IMR-90 (cell line): ENCODE measurements around the gene RAB29. TPM values are rescaled to one million over a fixed set of nuclear protein-coding genes. Genes with fewer than 3 reads are reported as not detected.
A peak's percentile ranks its signal among the peaks of the same experiment; 100 is the strongest.

Experiments
- ATAC-seq: fragments of 200-7000 bp; cut with Tn5 transposase; 2 replicates; pipeline ENCODE4 v1.9.1; 2020; ENCODE audit warnings: low read depth, mild to moderate bottlenecking, moderate library complexity
- BruUV-seq: library from RNA; stranded (reverse); fragments of 400-500 nt; replicated peaks from 2 replicates; lab custom pipeline; 2021; lab: Mats Ljungman, UMichigan
- CTCF ChIA-PET: fragments of 300-600 bp; formaldehyde crosslinking; extraction: SDS; loops from one replicate; lab custom pipeline; 2021; ENCODE audit warnings: antibody characterized with exemption; lab: Yijun Ruan, JAX
- POLR2A ChIA-PET: fragments of 300-600 bp; sonication (Branson Sonifier 250); formaldehyde crosslinking; loops from one replicate; lab custom pipeline; 2022; ENCODE audit warnings: antibody characterized with exemption; ENCODE audit not compliant: unreplicated experiment; lab: Charles Lee
- DNase-seq: peaks from one replicate; pipeline ENCODE4 v3.0.0; 2013
- H2AFZ ChIP-seq: replicated peaks from 2 replicates; pipeline ENCODE3; 2013; ENCODE audit warnings: low read length, mild to moderate bottlenecking; ENCODE audit not compliant: poor library complexity
- H2AK5ac ChIP-seq: 2 replicates; pipeline ENCODE4 v1.6.1; 2013; ENCODE audit warnings: low read depth, low read length, inconsistent platforms
- H2AK9ac ChIP-seq: replicated peaks from 2 replicates; pipeline ENCODE3; 2013; ENCODE audit warnings: mild to moderate bottlenecking, low read depth, low read length, moderate library complexity; ENCODE audit not compliant: poor library complexity
- H2BK120ac ChIP-seq: 2 replicates; pipeline ENCODE4 v1.6.1; 2013; ENCODE audit warnings: low read depth, low read length, inconsistent platforms
- H2BK15ac ChIP-seq: 3 replicates; pipeline ENCODE4 v1.6.1; 2013; ENCODE audit warnings: low read depth, low read length, inconsistent platforms
- H2BK20ac ChIP-seq: 2 replicates; pipeline ENCODE4 v1.6.1; 2013; ENCODE audit warnings: low read depth, mild to moderate bottlenecking, inconsistent platforms, low read length, moderate library complexity
- H2BK5ac ChIP-seq: 2 replicates; pipeline ENCODE4 v1.6.1; 2013; ENCODE audit warnings: mild to moderate bottlenecking, low read depth, low read length, inconsistent platforms; ENCODE audit not compliant: poor library complexity, severe bottlenecking
- H3K14ac ChIP-seq: replicated peaks from 2 replicates; pipeline ENCODE4 v1.6.1; 2013; ENCODE audit warnings: low read depth, low read length, inconsistent platforms
- H3K18ac ChIP-seq: 2 replicates; pipeline ENCODE4 v1.6.1; 2013; ENCODE audit warnings: low read depth, low read length, control low read depth
- H3K23ac ChIP-seq: 2 replicates; pipeline ENCODE4 v1.6.1; 2013; ENCODE audit warnings: low read depth, low read length, inconsistent platforms
- H3K27ac ChIP-seq: 2 replicates; pipeline ENCODE4 v1.5.1; 2013; ENCODE audit warnings: mild to moderate bottlenecking, control low read depth, low read length; ENCODE audit not compliant: insufficient read depth
- H3K27me3 ChIP-seq: 2 replicates; pipeline ENCODE4 v1.6.1; 2013; ENCODE audit warnings: low read length; ENCODE audit not compliant: control insufficient read depth, insufficient read depth
- H3K36me3 ChIP-seq: 2 replicates; pipeline ENCODE4 v1.6.1; 2013; ENCODE audit warnings: low read length, mixed read lengths; ENCODE audit not compliant: control insufficient read depth, insufficient read depth
- H3K4ac ChIP-seq: 2 replicates; pipeline ENCODE4 v1.6.1; 2013; ENCODE audit warnings: low read depth, low read length, inconsistent platforms
- H3K4me1 ChIP-seq: 2 replicates; pipeline ENCODE4 v1.6.1; 2013; ENCODE audit warnings: low read length, mixed read lengths; ENCODE audit not compliant: control insufficient read depth, insufficient read depth
- H3K4me2 ChIP-seq: 2 replicates; pipeline ENCODE4 v1.6.1; 2013; ENCODE audit warnings: low read depth, mild to moderate bottlenecking, control low read depth, low read length, moderate library complexity
- H3K4me3 ChIP-seq: 2 replicates; pipeline ENCODE4 v1.5.1; 2013; ENCODE audit warnings: low read depth, mild to moderate bottlenecking, control low read depth, low read length, moderate library complexity; ENCODE audit not compliant: insufficient read depth
- H3K56ac ChIP-seq: 2 replicates; pipeline ENCODE4 v1.6.1; 2013; ENCODE audit warnings: low read length, inconsistent platforms; ENCODE audit not compliant: insufficient read depth; ENCODE audit errors: extremely low read depth
- H3K79me1 ChIP-seq, 2 experiments: 2 replicates each; pipeline ENCODE4 v1.6.1; 2013; ENCODE audit warnings: low read length in 2 of 2, inconsistent platforms in 1 of 2, low read depth in 1 of 2
- H3K9ac ChIP-seq: 2 replicates; pipeline ENCODE4 v1.6.1; 2013; ENCODE audit warnings: low read depth, low read length, control low read depth
- H3K9me1 ChIP-seq: 2 replicates; pipeline ENCODE4 v1.6.1; 2013; ENCODE audit warnings: low read length, inconsistent platforms; ENCODE audit not compliant: insufficient read depth
- H3K9me3 ChIP-seq: 2 replicates; pipeline ENCODE4 v1.6.1; 2013; ENCODE audit warnings: low read length; ENCODE audit not compliant: control insufficient read depth, insufficient read depth
- H4K20me1 ChIP-seq: 2 replicates; pipeline ENCODE4 v1.6.1; 2013; ENCODE audit warnings: low read length, inconsistent platforms; ENCODE audit not compliant: insufficient read depth
- H4K5ac ChIP-seq: 2 replicates; pipeline ENCODE4 v1.6.1; 2013; ENCODE audit warnings: mild to moderate bottlenecking, low read depth, low read length, control low read depth
- H4K8ac ChIP-seq, 2 experiments: 2 replicates each; pipeline ENCODE4 v1.6.1; 2013; ENCODE audit warnings: low read depth in 2 of 2, low read length in 2 of 2, control low read depth in 1 of 2, inconsistent platforms in 1 of 2
- H4K91ac ChIP-seq: 2 replicates; pipeline ENCODE4 v1.6.1; 2013; ENCODE audit warnings: low read depth, low read length, inconsistent platforms; ENCODE audit not compliant: insufficient read depth
- CHD1 ChIP-seq: IDR thresholded peaks from 2 replicates; pipeline ENCODE4 v1.6.1; 2012; ENCODE audit warnings: low read depth, low read length, improper control_type of control experiment
- CTCF ChIP-seq: conservative IDR thresholded peaks from 2 replicates; pipeline ENCODE4 v1.5.1; 2012; ENCODE audit warnings: mild to moderate bottlenecking, low read depth, low read length, improper control_type of control experiment
- MXI1 ChIP-seq: IDR thresholded peaks from 2 replicates; pipeline ENCODE4 v1.6.1; 2012; ENCODE audit warnings: low read depth, mild to moderate bottlenecking, low read length, moderate library complexity, borderline replicate concordance
- POLR2A ChIP-seq: IDR thresholded peaks from 2 replicates; pipeline ENCODE4 v1.6.1; 2012; ENCODE audit warnings: mild to moderate bottlenecking, low read depth, low read length
- RAD21 ChIP-seq: IDR thresholded peaks from 2 replicates; pipeline ENCODE4 v1.6.1; 2012; ENCODE audit warnings: low read length, improper control_type of control experiment
- RCOR1 ChIP-seq: IDR thresholded peaks from 2 replicates; pipeline ENCODE4 v1.6.1; 2012; ENCODE audit warnings: mild to moderate bottlenecking, low read length, improper control_type of control experiment; ENCODE audit not compliant: insufficient replicate concordance
- SMC3 ChIP-seq: fragments of 150-350 bp; IDR thresholded peaks from 2 replicates; pipeline ENCODE4 v1.6.1; 2016; ENCODE audit warnings: low read depth, mild to moderate bottlenecking, antibody characterized with exemption, low read length, moderate library complexity
- WGBS, 2 experiments: methylation state at CpG; one replicate each; pipeline versions ENCODE4 v1.1.5 to v1.1.7; 2013; ENCODE audit warnings: missing lambda C conversion rate in 2 of 2; ENCODE audit not compliant: insufficient read length in 1 of 2; ENCODE audit errors: extremely low coverage in 2 of 2; 5-methylcytosine and 5-hydroxymethylcytosine counted together
- dilution Hi-C: fragments of 300-500 bp; cut with HindIII; formaldehyde crosslinking; loops from one replicate; pipeline ENCODE4 v1.14.3; 2018; ENCODE audit warnings: low sequenced_read_pairs; ENCODE audit not compliant: unreplicated experiment
- in situ Hi-C: fragments of 300-500 bp; cut with MboI; formaldehyde crosslinking; loops from 3 replicates; pipeline ENCODE4 v1.14.3; 2019; ENCODE audit warnings: low sequenced_read_pairs, inconsistent platforms, mixed read lengths
- intact Hi-C: fragments of 100-400 bp; cut with micrococcal nuclease; formaldehyde crosslinking; loops from 2 replicates; pipeline ENCODE4 v1.10.0; 2022
- polyA plus RNA-seq, 3 experiments: library from polyadenylated mRNA; depleted of rRNA; stranded (reverse); fragments of >200 nt; gene quantifications; 2 replicates each; pipeline ENCODE4 v1.2.3, GENCODE V29; 2012; ENCODE audit warnings: low replicate concordance in 1 of 3
- total RNA-seq: library from RNA; depleted of rRNA; stranded (reverse); fragments of >200 nt; gene quantifications from 2 replicates; pipeline ENCODE4 v1.2.3, GENCODE V29; 2012

Gene RAB29
- total and polyA plus RNA-seq, 2 of the 4 experiments (the other 2 are of a cell fraction) = 5.7 to 7.3 TPM

- peak; percentile 44 for DNase-seq
- ATAC-seq = peak; percentile 98
- dilution Hi-C loops (no loop called here), intact Hi-C loops (loop anchor here (1.0 to 2.0 kb wide), 4 partner anchors 117 to 315 kb away; no protein-coding TSS in a partner anchor), in situ Hi-C loops (loop anchor here (5.0 to 10.0 kb wide), 3 partner anchors 121 to 313 kb away; no protein-coding TSS in a partner anchor)
- Histone ChIP-seq H2BK15ac (no peak overlapping the region), H3K4me3 (no peak overlapping the region), H3K79me1 (no peaks in the 10 kb centered on the region), H3K27me3 (no peaks in the 10 kb centered on the region), H2BK120ac (no peak overlapping the region), H2AK5ac (no peak overlapping the region), H4K20me1 (no peaks in the 10 kb centered on the region), H2AK9ac (peak overlapping the region; percentile 67), H3K56ac (no peak overlapping the region), H3K4ac (no peak overlapping the region), H3K14ac (no peak overlapping the region), H2BK20ac (no peak overlapping the region), H3K27ac (no peak overlapping the region), H3K9ac (no peak overlapping the region), H2BK5ac (no peak overlapping the region), H3K4me1 (no peaks in the 10 kb centered on the region), H3K23ac (no peak overlapping the region), H3K18ac (no peak overlapping the region), H4K91ac (no peak overlapping the region), H2AFZ (peak overlapping the region; percentile 52), H4K8ac (no peak overlapping the region), H3K4me2 (no peak overlapping the region), H3K9me3 (no peaks in the 10 kb centered on the region), H4K5ac (no peak overlapping the region), H3K9me1 (no peaks in the 10 kb centered on the region), H3K36me3 (peaks cover 32% of the 10 kb centered on the region)
- TF ChIP-seq CHD1 (no peak), RCOR1 (no peak), SMC3 (peak; percentile 87), POLR2A (0 out of 2 replicates have a peak, but pooled peaks have one; percentile 24), RAD21 (peak; percentile 93), MXI1 (no peak), CTCF (peak; percentile 90)
- CTCF ChIA-PET = interaction anchor here (0.6 to 4.5 kb wide), 13 partner anchors 9 to 194 kb away, joined by 3 to 50 read pairs (median 4); no protein-coding TSS in a partner anchor
- no TSS peak for BruUV-seq
- POLR2A ChIA-PET = interaction anchor here (0.6 kb wide), 1 partner anchor 21 kb away, joined by 3 read pairs; no protein-coding TSS in a partner anchor
- 83% methylated on average over 1 of the region's 5 CpGs; no CpG with 5 or more reads in 1 of the 2 experiments for WGBS, 2 experiments
Observed at GRCh38 chr1:205791568-205792180, 16.4 kb upstream of the RAB29 start.
